Measurements from ENCODE around the gene VWA3B. TPM values are rescaled to one million over a fixed set of nuclear protein-coding genes. Genes with fewer than 3 reads are reported as not detected.

The VWA3B gene
- total RNA-seq, 1 experiment from 2014 or later, result not detected

DNA sequence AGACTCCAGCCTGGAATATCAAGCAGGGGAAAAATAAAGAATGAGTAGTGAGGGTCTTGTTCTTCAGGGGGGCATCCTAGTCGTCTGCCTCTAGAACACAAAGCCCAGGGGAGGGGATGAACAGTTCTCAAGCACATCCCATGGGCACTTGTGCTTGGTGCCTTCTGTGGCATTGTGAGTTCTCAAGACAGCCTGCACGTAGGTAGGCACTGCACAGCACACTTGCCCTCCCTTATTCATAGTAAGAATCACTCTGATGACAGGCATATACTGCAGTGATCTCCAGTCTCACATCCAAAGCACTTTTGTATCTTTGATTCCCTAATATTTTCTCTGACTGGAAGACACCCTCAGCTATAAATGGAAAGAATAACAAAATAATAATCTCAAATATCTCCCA is 154.6 kb downstream of the VWA3B start:
- intact Hi-C loops (cut with micrococcal nuclease; ENCODE audit: unreplicated experiment), result no loop called here
- no peaks in the 10 kb centered on the region for H3K9me3 Mint-ChIP-seq (ENCODE audit: low read depth, unreplicated experiment)
- H3K4me1 Mint-ChIP-seq (ENCODE audit: low read depth, unreplicated experiment), result no peaks in the 10 kb centered on the region
- TF ChIP-seq, protein P1, sequence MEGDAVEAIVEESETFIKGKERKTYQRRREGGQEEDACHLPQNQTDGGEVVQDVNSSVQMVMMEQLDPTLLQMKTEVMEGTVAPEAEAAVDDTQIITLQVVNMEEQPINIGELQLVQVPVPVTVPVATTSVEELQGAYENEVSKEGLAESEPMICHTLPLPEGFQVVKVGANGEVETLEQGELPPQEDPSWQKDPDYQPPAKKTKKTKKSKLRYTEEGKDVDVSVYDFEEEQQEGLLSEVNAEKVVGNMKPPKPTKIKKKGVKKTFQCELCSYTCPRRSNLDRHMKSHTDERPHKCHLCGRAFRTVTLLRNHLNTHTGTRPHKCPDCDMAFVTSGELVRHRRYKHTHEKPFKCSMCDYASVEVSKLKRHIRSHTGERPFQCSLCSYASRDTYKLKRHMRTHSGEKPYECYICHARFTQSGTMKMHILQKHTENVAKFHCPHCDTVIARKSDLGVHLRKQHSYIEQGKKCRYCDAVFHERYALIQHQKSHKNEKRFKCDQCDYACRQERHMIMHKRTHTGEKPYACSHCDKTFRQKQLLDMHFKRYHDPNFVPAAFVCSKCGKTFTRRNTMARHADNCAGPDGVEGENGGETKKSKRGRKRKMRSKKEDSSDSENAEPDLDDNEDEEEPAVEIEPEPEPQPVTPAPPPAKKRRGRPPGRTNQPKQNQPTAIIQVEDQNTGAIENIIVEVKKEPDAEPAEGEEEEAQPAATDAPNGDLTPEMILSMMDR (IDR thresholded peaks at IDR 0.05; ENCODE audit: unreplicated experiment), result no peak
- no peak for DNase-seq
- H3K36me3 Mint-ChIP-seq (ENCODE audit: insufficient read depth, unreplicated experiment), result no peaks in the 10 kb centered on the region
- no peak overlapping the region for H3K27ac Mint-ChIP-seq (ENCODE audit: unreplicated experiment)
- H3K4me3 Mint-ChIP-seq (ENCODE audit: low read depth, unreplicated experiment), result no peak overlapping the region
- CTCF ChIA-PET, result no interaction called here
- no TSS peak for BruUV-seq (replicated peaks)
- peaks cover 56% of the 10 kb centered on the region for H3K27me3 Mint-ChIP-seq (ENCODE audit: unreplicated experiment)

- no TSS peak for BruUV-seq (replicated peaks)
- Mint-ChIP-seq H3K4me1 (ENCODE audit: low read depth, unreplicated experiment) (no peaks in the 10 kb centered on the region), H3K36me3 (ENCODE audit: insufficient read depth, unreplicated experiment) (no peaks in the 10 kb centered on the region), H3K9me3 (ENCODE audit: low read depth, unreplicated experiment) (no peaks in the 10 kb centered on the region), H3K27me3 (ENCODE audit: unreplicated experiment) (peaks cover 54% of the 10 kb centered on the region), H3K27ac (ENCODE audit: unreplicated experiment) (no peak overlapping the region), H3K4me3 (ENCODE audit: low read depth, unreplicated experiment) (no peak overlapping the region)
- no peak for DNase-seq
- CTCF ChIA-PET, result no interaction called here
- intact Hi-C loops (cut with micrococcal nuclease; ENCODE audit: unreplicated experiment), result no loop called here
- TF ChIP-seq, protein P1 (IDR thresholded peaks at IDR 0.05; ENCODE audit: unreplicated experiment), result no peak
Observed at GRCh38 chr2:98242003-98242402, 155.0 kb downstream of the VWA3B start.

DNA sequence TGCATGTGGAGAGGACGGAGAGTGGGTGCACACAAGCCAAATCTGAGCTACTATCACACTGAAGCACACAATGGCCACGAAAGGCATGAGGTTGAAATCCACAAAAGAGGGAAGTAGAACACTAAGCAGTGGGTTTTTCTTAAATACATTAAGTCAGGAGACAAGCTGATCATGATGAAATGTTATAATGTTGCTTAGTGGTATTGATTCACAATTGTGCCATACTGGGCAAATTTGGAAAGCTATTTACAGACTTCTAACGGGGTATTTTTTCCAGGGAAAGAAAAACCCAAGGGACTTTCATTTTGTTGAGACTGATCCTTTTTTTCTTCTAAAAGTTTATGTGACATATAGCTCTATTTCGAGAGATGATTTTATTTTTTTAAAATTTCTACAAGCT is 158.5 kb downstream of the VWA3B start:
- CTCF ChIA-PET, result interaction anchor here (0.5 kb wide), 1 partner anchor 326 kb away, joined by 3 read pairs; no protein-coding TSS in a partner anchor

DNA sequence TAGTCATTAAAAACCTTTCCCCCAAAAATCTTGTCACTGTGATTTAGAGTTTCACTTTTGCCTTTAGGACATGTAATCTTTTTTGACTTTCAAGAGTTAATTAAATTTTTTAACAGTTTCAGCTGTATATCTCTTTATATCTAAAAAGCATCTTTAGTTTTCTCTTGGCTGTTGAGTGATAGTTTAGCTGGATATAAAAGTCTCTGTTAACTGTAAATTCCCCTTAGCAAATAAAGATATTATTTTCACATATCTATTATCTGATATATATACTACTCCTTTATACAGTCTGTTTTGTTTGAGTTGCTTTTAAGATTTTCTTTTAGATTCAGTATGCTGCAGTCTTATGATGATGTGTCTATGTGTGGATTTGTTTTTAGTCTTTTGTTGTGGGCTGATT is 160.4 kb downstream of the VWA3B start:
- DNase-seq, result no peak
- Mint-ChIP-seq H3K27me3 (ENCODE audit: unreplicated experiment) (peaks cover 18% of the 10 kb centered on the region), H3K27ac (ENCODE audit: unreplicated experiment) (no peak overlapping the region), H3K9me3 (ENCODE audit: low read depth, unreplicated experiment) (peaks cover 6% of the 10 kb centered on the region), H3K4me1 (ENCODE audit: low read depth, unreplicated experiment) (no peaks in the 10 kb centered on the region), H3K36me3 (ENCODE audit: insufficient read depth, unreplicated experiment) (no peaks in the 10 kb centered on the region), H3K4me3 (ENCODE audit: low read depth, unreplicated experiment) (no peak overlapping the region)
- CTCF ChIA-PET, result interaction anchor here (0.6 kb wide), 1 partner anchor 282 kb away, joined by 3 read pairs; no protein-coding TSS in a partner anchor
- BruUV-seq (replicated peaks), result no TSS peak
- TF ChIP-seq, protein P1 (IDR thresholded peaks at IDR 0.05; ENCODE audit: unreplicated experiment), result no peak
- intact Hi-C loops (cut with micrococcal nuclease; ENCODE audit: unreplicated experiment), result no loop called here

More for the DNA sequence above, 158.5 kb downstream of the VWA3B start:
- TF ChIP-seq, protein P1 (IDR thresholded peaks at IDR 0.05; ENCODE audit: unreplicated experiment), result no peak
- H3K9me3 Mint-ChIP-seq (ENCODE audit: low read depth, unreplicated experiment), result peaks cover 6% of the 10 kb centered on the region
- no peaks in the 10 kb centered on the region for H3K4me1 Mint-ChIP-seq (ENCODE audit: low read depth, unreplicated experiment)
- intact Hi-C loops (cut with micrococcal nuclease; ENCODE audit: unreplicated experiment), result no loop called here
- peaks cover 37% of the 10 kb centered on the region for H3K27me3 Mint-ChIP-seq (ENCODE audit: unreplicated experiment)
- H3K36me3 Mint-ChIP-seq (ENCODE audit: insufficient read depth, unreplicated experiment), result no peaks in the 10 kb centered on the region
- no peak overlapping the region for H3K4me3 Mint-ChIP-seq (ENCODE audit: low read depth, unreplicated experiment)
- no TSS peak for BruUV-seq (replicated peaks)
- no peak for DNase-seq
- no peak overlapping the region for H3K27ac Mint-ChIP-seq (ENCODE audit: unreplicated experiment)
